GM23248 (cell line): ENCODE results near the gene CRAT. TPM values are rescaled to one million over a fixed set of nuclear protein-coding genes. Genes with fewer than 3 reads are reported as not detected.

Experiments used
- DNase-seq: peaks from one replicate; pipeline ENCODE4 v3.0.0-alpha.2; 2015
- H2AFZ ChIP-seq: fragments of 200-600 bp; sonication (generic); 2 replicates; pipeline ENCODE4 v1.6.1; 2016; ENCODE audit warnings: antibody characterized with exemption
- H3F3A ChIP-seq: fragments of 200-600 bp; sonication (generic); 2 replicates; pipeline ENCODE4 v1.6.1; 2016; ENCODE audit warnings: mild to moderate bottlenecking, antibody characterized with exemption, mixed run types; ENCODE audit not compliant: insufficient read depth
- H3K27ac ChIP-seq: fragments of 200-600 bp; sonication (generic); 2 replicates; pipeline ENCODE4 v1.5.1; 2016; ENCODE audit warnings: mild to moderate bottlenecking
- H3K27me3 ChIP-seq: fragments of 200-600 bp; sonication (generic); replicated peaks from 2 replicates; pipeline ENCODE4 v1.6.1; 2016; ENCODE audit warnings: mild to moderate bottlenecking; ENCODE audit not compliant: insufficient read depth
- H3K36me3 ChIP-seq: fragments of 200-600 bp; sonication (generic); 2 replicates; pipeline ENCODE4 v1.6.1; 2016; ENCODE audit warnings: low read depth, mild to moderate bottlenecking
- H3K4me1 ChIP-seq: fragments of 200-600 bp; sonication (generic); 2 replicates; pipeline ENCODE4 v1.6.1; 2016; ENCODE audit warnings: mild to moderate bottlenecking; ENCODE audit not compliant: insufficient read depth
- H3K4me2 ChIP-seq: fragments of 200-600 bp; sonication (generic); one replicate; pipeline ENCODE4 v1.6.1; 2016; ENCODE audit warnings: mild to moderate bottlenecking; ENCODE audit not compliant: unreplicated experiment
- H3K4me3 ChIP-seq: fragments of 200-600 bp; sonication (generic); 2 replicates; pipeline ENCODE4 v1.5.1; 2016; ENCODE audit warnings: mild to moderate bottlenecking
- H3K79me2 ChIP-seq: fragments of 200-600 bp; sonication (generic); 2 replicates; pipeline ENCODE4 v1.6.1; 2016; ENCODE audit warnings: mild to moderate bottlenecking; ENCODE audit not compliant: insufficient read depth
- H3K9ac ChIP-seq: fragments of 200-600 bp; sonication (generic); 2 replicates; pipeline ENCODE4 v1.6.1; 2016; ENCODE audit warnings: mild to moderate bottlenecking
- H3K9me2 ChIP-seq: fragments of 200-600 bp; sonication (generic); 2 replicates; pipeline ENCODE4 v1.6.1; 2016; ENCODE audit warnings: mixed run types, mild to moderate bottlenecking, moderate library complexity; ENCODE audit not compliant: insufficient read depth
- H3K9me3 ChIP-seq: fragments of 200-600 bp; sonication (generic); one replicate; pipeline ENCODE4 v1.6.1; 2017; ENCODE audit warnings: low read depth
- H4K20me1 ChIP-seq: fragments of 200-600 bp; sonication (generic); 2 replicates; pipeline ENCODE4 v1.6.0; 2016; ENCODE audit not compliant: insufficient read depth
- EZH2 ChIP-seq: fragments of 200-600 bp; sonication (generic); IDR thresholded peaks from 2 replicates; pipeline ENCODE4 v1.6.1; 2018; ENCODE audit warnings: antibody characterized with exemption, mild to moderate bottlenecking; ENCODE audit not compliant: insufficient read depth, poor library complexity, severe bottlenecking
- EZH2phosphoT487 ChIP-seq: fragments of 200-600 bp; sonication (generic); IDR thresholded peaks from 2 replicates; pipeline ENCODE4 v1.6.1; 2018; ENCODE audit warnings: antibody characterized with exemption, moderate library complexity, mild to moderate bottlenecking, low read depth; ENCODE audit not compliant: insufficient read depth
- WGBS, 2 experiments: methylation state at CpG; one replicate each; pipeline ENCODE4 v1.1.6; 2015 to 2017; ENCODE audit warnings: low lambda C conversion rate in 2 of 2, low coverage in 1 of 2; ENCODE audit errors: missing lambda C conversion rate in 2 of 2; 5-methylcytosine and 5-hydroxymethylcytosine counted together
- in situ Hi-C: fragments of 300-500 bp; cut with MboI; formaldehyde crosslinking; loops from 2 replicates; pipeline ENCODE4 v1.15.0; 2020
- polyA plus RNA-seq: library from polyadenylated mRNA; unstranded; fragments of >200 nt; fragmentation: Nextera tagmentation; extraction: Ambion mirVana; gene quantifications from 2 replicates; pipeline ENCODE4 v1.2.1, GENCODE V29; 2016
- total RNA-seq: library from RNA; depleted of rRNA; stranded (reverse); fragments of >200 nt; shearing (Covaris generic); gene quantifications from 2 replicates; pipeline ENCODE4 v1.2.3, GENCODE V29; 2014

Gene CRAT
- total and polyA plus RNA-seq, 2 experiments from 2014 or later, result 55.4 to 61.4 TPM

- DNase-seq, result no peak
- H2AFZ ChIP-seq, result no peak overlapping the region
- H3K9ac ChIP-seq, result peak overlapping the region; percentile 69
- H3K9me2 ChIP-seq, result no peaks in the 10 kb centered on the region
- H3K4me2 ChIP-seq, result no peak overlapping the region
- H3K36me3 ChIP-seq, result no peaks in the 10 kb centered on the region
- H3K4me3 ChIP-seq, result no peak overlapping the region; the same call in 1 of the 2 replicates
- 17 to 21% methylated on average over 7 to 8 of the region's 8 CpGs for WGBS, 2 experiments
- in situ Hi-C loops, result no loop called here
- peaks cover 26% of the 10 kb centered on the region for H3K79me2 ChIP-seq
- H3K27me3 ChIP-seq, result no peaks in the 10 kb centered on the region
- H3K27ac ChIP-seq, result peak overlapping the region; percentile 84
- no peak for TF ChIP-seq EZH2
- no peak for TF ChIP-seq EZH2phosphoT487
- H3K4me1 ChIP-seq, result peaks cover 48% of the 10 kb centered on the region
- H3F3A ChIP-seq, result peaks cover 10% of the 10 kb centered on the region
- no peaks in the 10 kb centered on the region for H3K9me3 ChIP-seq
- no peaks in the 10 kb centered on the region for H4K20me1 ChIP-seq
Observed at GRCh38 chr9:129146441-129146941, 35.9 kb upstream of the CRAT start.

GRCh38 chr9:129145841-129146292 is 35.3 kb upstream of the CRAT start:
- H3K9me2 ChIP-seq, result no peaks in the 10 kb centered on the region
- peak overlapping the region; percentile 69 for H3K9ac ChIP-seq
- peaks cover 30% of the 10 kb centered on the region for H3K79me2 ChIP-seq
- TF ChIP-seq EZH2phosphoT487, result no peak
- no peak for TF ChIP-seq EZH2
- peak overlapping the region; percentile 40 for H3K4me2 ChIP-seq
- WGBS, 2 experiments, result 23 to 36% methylated on average over 3 to 7 of the region's 7 CpGs
- no peaks in the 10 kb centered on the region for H3K36me3 ChIP-seq
- H2AFZ ChIP-seq, result no peak overlapping the region
- peaks cover 14% of the 10 kb centered on the region for H3F3A ChIP-seq
- H3K27me3 ChIP-seq, result no peaks in the 10 kb centered on the region
- H3K4me3 ChIP-seq, result no peak overlapping the region; the same call in 1 of the 2 replicates
- H3K9me3 ChIP-seq, result no peaks in the 10 kb centered on the region
- DNase-seq, result peak; percentile 79
- peaks cover 54% of the 10 kb centered on the region for H3K4me1 ChIP-seq
- peak overlapping the region; percentile 84 for H3K27ac ChIP-seq
- H4K20me1 ChIP-seq, result no peaks in the 10 kb centered on the region
- in situ Hi-C loops, result no loop called here

GRCh38 chr9:129145316-129145715 is 34.7 kb upstream of the CRAT start:
- Histone ChIP-seq H3K9ac (peak overlapping the region; percentile 69), H3K79me2 (peaks cover 30% of the 10 kb centered on the region), H3K4me2 (peak overlapping the region; percentile 40), H2AFZ (no peak overlapping the region), H3K27me3 (no peaks in the 10 kb centered on the region), H3F3A (peaks cover 17% of the 10 kb centered on the region), H3K4me1 (peaks cover 58% of the 10 kb centered on the region), H3K9me3 (no peaks in the 10 kb centered on the region), H3K27ac (peak overlapping the region; percentile 84), H3K4me3 (no peak overlapping the region), H4K20me1 (no peaks in the 10 kb centered on the region), H3K36me3 (no peaks in the 10 kb centered on the region), H3K9me2 (no peaks in the 10 kb centered on the region)
- WGBS, 2 experiments, result 66 to 96% methylated on average over 2 of the region's 2 CpGs
- in situ Hi-C loops, result no loop called here
- TF ChIP-seq EZH2phosphoT487 (no peak), EZH2 (no peak)
- DNase-seq, result no peak

- H3K36me3 ChIP-seq, result no peaks in the 10 kb centered on the region
- peak overlapping the region; percentile 99 for H3K9ac ChIP-seq
- no peak for TF ChIP-seq EZH2
- TF ChIP-seq EZH2phosphoT487, result no peak
- H3K27ac ChIP-seq, result peak overlapping the region; percentile 100
- in situ Hi-C loops, result no loop called here
- no peaks in the 10 kb centered on the region for H3K9me2 ChIP-seq
- peak overlapping the region; percentile 3; the same call in 1 of the 2 replicates for H3K4me3 ChIP-seq
- no peaks in the 10 kb centered on the region for H3K9me3 ChIP-seq
- 15 to 21% methylated on average over 9 to 14 of the region's 14 CpGs for WGBS, 2 experiments
- no peaks in the 10 kb centered on the region for H3K27me3 ChIP-seq
- H3F3A ChIP-seq, result peaks cover 24% of the 10 kb centered on the region
- no peaks in the 10 kb centered on the region for H4K20me1 ChIP-seq
- no peak overlapping the region for H2AFZ ChIP-seq
- peak; percentile 93 for DNase-seq
- peak overlapping the region; percentile 78 for H3K4me2 ChIP-seq
- H3K79me2 ChIP-seq, result peaks cover 30% of the 10 kb centered on the region
- H3K4me1 ChIP-seq, result peaks cover 74% of the 10 kb centered on the region
Observed at GRCh38 chr9:129143031-129143927, 32.7 kb upstream of the CRAT start.
